ENCODE data around the gene PTPRK. TPM values are rescaled to one million over a fixed set of nuclear protein-coding genes. Genes with fewer than 3 reads are reported as not detected.

The PTPRK gene
- total and polyA plus RNA-seq, 2 of the 13 experiments (the other 11 are each of a cell fraction or from before 2014, with no cell fraction given): 43.6 to 98.3 TPM

DNA sequence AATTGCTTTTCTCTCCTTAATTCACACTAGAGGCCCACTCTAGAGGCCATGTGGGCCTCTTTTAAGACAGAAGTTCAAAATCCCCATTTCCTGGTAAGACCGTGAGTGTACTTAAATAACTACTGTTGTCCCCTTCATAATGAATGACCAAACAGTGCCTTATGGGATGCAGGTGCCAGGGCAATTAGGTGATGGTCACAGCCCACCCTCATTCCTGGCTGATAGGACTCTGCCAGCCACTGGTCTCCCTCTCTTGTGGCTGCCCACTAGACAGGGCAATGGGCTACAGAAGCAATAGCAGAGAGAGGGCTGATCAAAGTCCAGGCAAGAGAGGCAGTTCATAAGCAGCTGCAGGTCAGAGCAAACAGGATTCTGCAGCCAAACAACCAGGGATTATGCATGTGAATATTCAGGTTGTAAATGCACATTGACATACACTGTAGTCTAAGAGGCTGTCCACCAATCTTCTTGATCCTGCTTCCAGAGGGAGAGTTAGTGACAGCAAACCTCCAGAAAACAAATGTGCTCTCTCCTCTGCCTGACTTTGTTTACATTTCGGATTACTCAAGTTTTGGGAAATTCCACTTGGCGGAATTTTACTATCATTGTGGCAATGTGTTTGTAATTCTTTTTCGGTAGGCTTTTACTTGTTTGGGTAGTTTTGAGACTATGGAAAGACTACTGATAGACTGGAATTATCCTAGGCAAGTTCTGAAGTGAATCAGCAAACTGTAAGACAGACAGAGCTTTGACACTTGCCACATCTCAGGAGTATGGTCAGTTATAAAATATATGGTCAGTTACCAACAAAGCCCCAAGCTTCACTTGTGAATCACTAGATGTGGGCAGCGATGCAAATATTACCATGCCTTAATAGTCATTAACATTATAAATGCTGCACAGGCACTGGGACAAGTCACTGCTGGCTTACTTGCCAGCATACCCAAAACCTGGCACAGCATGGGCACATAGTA is 12.8 kb downstream of the PTPRK start (continued):
- TF ChIP-seq HMGXB3 (CRISPR knock-in tag; IDR thresholded peaks at IDR 0.05; ENCODE audit: borderline replicate concordance) (peak; percentile 13; the same call in 1 of the 2 replicates), DMAP1 (CRISPR knock-in tag; IDR thresholded peaks at IDR 0.05) (peak; percentile 60), PCBP2 (optimal IDR thresholded peaks at IDR 0.05; ENCODE audit: low read depth, low read length, poor library complexity, severe bottlenecking) (no peak), ETV6 (CRISPR knock-in tag; conservative IDR thresholded peaks at IDR 0.05) (peak; percentile 72; the same call in 1 of the 2 replicates), ZNF614 (CRISPR knock-in tag; IDR thresholded peaks at IDR 0.05; ENCODE audit: borderline replicate concordance) (peak; percentile 94), PREB (CRISPR knock-in tag; IDR thresholded peaks at IDR 0.05) (no peak), ZNF598 (CRISPR knock-in tag; IDR thresholded peaks at IDR 0.05; ENCODE audit: borderline replicate concordance) (0 out of 2 replicates have a peak, but pooled peaks have one; percentile 55), MIER3 (CRISPR knock-in tag; IDR thresholded peaks at IDR 0.05; ENCODE audit: borderline replicate concordance) (peak; percentile 85; the same call in 1 of the 2 replicates), SPEN (CRISPR knock-in tag; IDR thresholded peaks at IDR 0.05; ENCODE audit: low read depth) (peak; percentile 23; the same call in 1 of the 2 replicates), ZSCAN29 (CRISPR knock-in tag; conservative IDR thresholded peaks at IDR 0.05) (peak; percentile 86; the same call in 1 of the 2 replicates), SMYD3 (CRISPR knock-in tag; IDR thresholded peaks at IDR 0.05) (no peak), MAFG (CRISPR knock-in tag; IDR thresholded peaks at IDR 0.05) (no peak), FOXO1 (CRISPR knock-in tag; IDR thresholded peaks at IDR 0.05) (peak; percentile 94), IRF9 (CRISPR knock-in tag; IDR thresholded peaks at IDR 0.05; ENCODE audit: borderline replicate concordance) (no peak), MXD4 (CRISPR knock-in tag; IDR thresholded peaks at IDR 0.05) (peak; percentile 31; the same call in 1 of the 2 replicates)
- TF ChIP-seq, protein P1, sequence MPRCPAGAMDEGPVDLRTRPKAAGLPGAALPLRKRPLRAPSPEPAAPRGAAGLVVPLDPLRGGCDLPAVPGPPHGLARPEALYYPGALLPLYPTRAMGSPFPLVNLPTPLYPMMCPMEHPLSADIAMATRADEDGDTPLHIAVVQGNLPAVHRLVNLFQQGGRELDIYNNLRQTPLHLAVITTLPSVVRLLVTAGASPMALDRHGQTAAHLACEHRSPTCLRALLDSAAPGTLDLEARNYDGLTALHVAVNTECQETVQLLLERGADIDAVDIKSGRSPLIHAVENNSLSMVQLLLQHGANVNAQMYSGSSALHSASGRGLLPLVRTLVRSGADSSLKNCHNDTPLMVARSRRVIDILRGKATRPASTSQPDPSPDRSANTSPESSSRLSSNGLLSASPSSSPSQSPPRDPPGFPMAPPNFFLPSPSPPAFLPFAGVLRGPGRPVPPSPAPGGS (CRISPR knock-in tag; IDR thresholded peaks at IDR 0.05): 0 out of 2 replicates have a peak, but pooled peaks have one; percentile 43
- TF ChIP-seq, protein P2, sequence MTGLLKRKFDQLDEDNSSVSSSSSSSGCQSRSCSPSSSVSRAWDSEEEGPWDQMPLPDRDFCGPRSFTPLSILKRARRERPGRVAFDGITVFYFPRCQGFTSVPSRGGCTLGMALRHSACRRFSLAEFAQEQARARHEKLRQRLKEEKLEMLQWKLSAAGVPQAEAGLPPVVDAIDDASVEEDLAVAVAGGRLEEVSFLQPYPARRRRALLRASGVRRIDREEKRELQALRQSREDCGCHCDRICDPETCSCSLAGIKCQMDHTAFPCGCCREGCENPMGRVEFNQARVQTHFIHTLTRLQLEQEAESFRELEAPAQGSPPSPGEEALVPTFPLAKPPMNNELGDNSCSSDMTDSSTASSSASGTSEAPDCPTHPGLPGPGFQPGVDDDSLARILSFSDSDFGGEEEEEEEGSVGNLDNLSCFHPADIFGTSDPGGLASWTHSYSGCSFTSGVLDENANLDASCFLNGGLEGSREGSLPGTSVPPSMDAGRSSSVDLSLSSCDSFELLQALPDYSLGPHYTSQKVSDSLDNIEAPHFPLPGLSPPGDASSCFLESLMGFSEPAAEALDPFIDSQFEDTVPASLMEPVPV (CRISPR knock-in tag; IDR thresholded peaks at IDR 0.05): no peak

Measured in HepG2 (cell line).